ENCODE measurements around the gene RGMB.

RGMB gene

GRCh38 chr5:98796197-98796972 lies 22.9 kb downstream of the RGMB start:
- ChIA-PET POLR2A (interaction anchor here (0.7 to 1.6 kb wide), 2 partner anchors 26 to 1896 kb away, joined by 4 to 9 read pairs; no protein-coding TSS in a partner anchor), CTCF (interaction anchor here (0.6 to 4.4 kb wide), 28 partner anchors 8 to 1753 kb away, joined by 3 to 64 read pairs (median 3); partner anchors contain the start of gene RGMB)
- Histone ChIP-seq H3K36me3 (ENCODE audit: control insufficient read depth in 2 of 2, insufficient read depth in 1 of 2, low read length in 2 of 2) (peaks cover 0 to 8% of the 10 kb centered on the region in 2 experiments; a peak in 1 of 3 replicates), H3K27ac (ENCODE audit: extremely low read depth, low read depth, low read length) (no peak overlapping the region), H3K4me1 (ENCODE audit: control insufficient read depth, insufficient read depth, low read length) (peaks cover 2% of the 10 kb centered on the region; the same call in 1 of the 2 replicates), H3K9me3 (ENCODE audit: control insufficient read depth, insufficient read depth, low read depth, low read length) (no peaks in the 10 kb centered on the region), H3K4me3 (ENCODE audit: low read depth, low read length) (no peak overlapping the region)
- TF ChIP-seq ZBTB17 (tag by site-specific recombination; IDR thresholded peaks at IDR 0.05) (no peak), ZNF394 (tag by site-specific recombination; IDR thresholded peaks at IDR 0.05; ENCODE audit: borderline replicate concordance) (peak; percentile 28; the same call in 1 of the 2 replicates), SP7 (tag by site-specific recombination; IDR thresholded peaks at IDR 0.05) (0 out of 2 replicates have a peak, but pooled peaks have one; percentile 25), PATZ1 (tag by site-specific recombination; IDR thresholded peaks at IDR 0.05) (peak; percentile 32; the same call in 1 of the 2 replicates), ZNF433 (tag by site-specific recombination; IDR thresholded peaks at IDR 0.05; ENCODE audit: low read depth) (no peak), ZNF48 (tag by site-specific recombination; IDR thresholded peaks at IDR 0.05) (no peak), ZNF37A (tag by site-specific recombination; IDR thresholded peaks at IDR 0.05) (no peak), ZNF776 (tag by site-specific recombination; IDR thresholded peaks at IDR 0.05; ENCODE audit: borderline replicate concordance) (no peak), ZNF2 (tag by site-specific recombination; IDR thresholded peaks at IDR 0.05) (0 out of 2 replicates have a peak, but pooled peaks have one; percentile 39), ZFP69B (tag by site-specific recombination; IDR thresholded peaks at IDR 0.05) (no peak), YY2 (tag by site-specific recombination; IDR thresholded peaks at IDR 0.05) (no peak), TRIM28 (IDR thresholded peaks at IDR 0.05; ENCODE audit: borderline replicate concordance, low read length) (no peak), ZNF791 (tag by site-specific recombination; IDR thresholded peaks at IDR 0.05) (no peak), ZNF354C (tag by site-specific recombination; IDR thresholded peaks at IDR 0.05; ENCODE audit: borderline replicate concordance, low read depth) (no peak), ZNF558 (tag by site-specific recombination; IDR thresholded peaks at IDR 0.05) (peak; percentile 60; the same call in 1 of the 2 replicates), ZEB2 (tag by site-specific recombination; IDR thresholded peaks at IDR 0.05) (peak; percentile 38; the same call in 1 of the 2 replicates), ZNF324 (tag by site-specific recombination; IDR thresholded peaks at IDR 0.05) (no peak), ZNF571 (tag by site-specific recombination; IDR thresholded peaks at IDR 0.05) (no peak)
- TF ChIP-seq, protein P1, sequence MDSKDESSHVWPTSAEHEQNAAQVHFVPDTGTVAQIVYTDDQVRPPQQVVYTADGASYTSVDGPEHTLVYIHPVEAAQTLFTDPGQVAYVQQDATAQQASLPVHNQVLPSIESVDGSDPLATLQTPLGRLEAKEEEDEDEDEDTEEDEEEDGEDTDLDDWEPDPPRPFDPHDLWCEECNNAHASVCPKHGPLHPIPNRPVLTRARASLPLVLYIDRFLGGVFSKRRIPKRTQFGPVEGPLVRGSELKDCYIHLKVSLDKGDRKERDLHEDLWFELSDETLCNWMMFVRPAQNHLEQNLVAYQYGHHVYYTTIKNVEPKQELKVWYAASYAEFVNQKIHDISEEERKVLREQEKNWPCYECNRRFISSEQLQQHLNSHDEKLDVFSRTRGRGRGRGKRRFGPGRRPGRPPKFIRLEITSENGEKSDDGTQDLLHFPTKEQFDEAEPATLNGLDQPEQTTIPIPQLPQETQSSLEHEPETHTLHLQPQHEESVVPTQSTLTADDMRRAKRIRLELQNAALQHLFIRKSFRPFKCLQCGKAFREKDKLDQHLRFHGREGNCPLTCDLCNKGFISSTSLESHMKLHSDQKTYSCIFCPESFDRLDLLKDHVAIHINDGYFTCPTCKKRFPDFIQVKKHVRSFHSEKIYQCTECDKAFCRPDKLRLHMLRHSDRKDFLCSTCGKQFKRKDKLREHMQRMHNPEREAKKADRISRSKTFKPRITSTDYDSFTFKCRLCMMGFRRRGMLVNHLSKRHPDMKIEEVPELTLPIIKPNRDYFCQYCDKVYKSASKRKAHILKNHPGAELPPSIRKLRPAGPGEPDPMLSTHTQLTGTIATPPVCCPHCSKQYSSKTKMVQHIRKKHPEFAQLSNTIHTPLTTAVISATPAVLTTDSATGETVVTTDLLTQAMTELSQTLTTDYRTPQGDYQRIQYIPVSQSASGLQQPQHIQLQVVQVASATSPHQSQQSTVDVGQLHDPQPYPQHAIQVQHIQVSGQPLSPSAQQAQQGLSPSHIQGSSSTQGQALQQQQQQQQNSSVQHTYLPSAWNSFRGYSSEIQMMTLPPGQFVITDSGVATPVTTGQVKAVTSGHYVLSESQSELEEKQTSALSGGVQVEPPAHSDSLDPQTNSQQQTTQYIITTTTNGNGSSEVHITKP (tag by site-specific recombination; IDR thresholded peaks at IDR 0.05), result peak; percentile 52
- TF ChIP-seq, protein P2, sequence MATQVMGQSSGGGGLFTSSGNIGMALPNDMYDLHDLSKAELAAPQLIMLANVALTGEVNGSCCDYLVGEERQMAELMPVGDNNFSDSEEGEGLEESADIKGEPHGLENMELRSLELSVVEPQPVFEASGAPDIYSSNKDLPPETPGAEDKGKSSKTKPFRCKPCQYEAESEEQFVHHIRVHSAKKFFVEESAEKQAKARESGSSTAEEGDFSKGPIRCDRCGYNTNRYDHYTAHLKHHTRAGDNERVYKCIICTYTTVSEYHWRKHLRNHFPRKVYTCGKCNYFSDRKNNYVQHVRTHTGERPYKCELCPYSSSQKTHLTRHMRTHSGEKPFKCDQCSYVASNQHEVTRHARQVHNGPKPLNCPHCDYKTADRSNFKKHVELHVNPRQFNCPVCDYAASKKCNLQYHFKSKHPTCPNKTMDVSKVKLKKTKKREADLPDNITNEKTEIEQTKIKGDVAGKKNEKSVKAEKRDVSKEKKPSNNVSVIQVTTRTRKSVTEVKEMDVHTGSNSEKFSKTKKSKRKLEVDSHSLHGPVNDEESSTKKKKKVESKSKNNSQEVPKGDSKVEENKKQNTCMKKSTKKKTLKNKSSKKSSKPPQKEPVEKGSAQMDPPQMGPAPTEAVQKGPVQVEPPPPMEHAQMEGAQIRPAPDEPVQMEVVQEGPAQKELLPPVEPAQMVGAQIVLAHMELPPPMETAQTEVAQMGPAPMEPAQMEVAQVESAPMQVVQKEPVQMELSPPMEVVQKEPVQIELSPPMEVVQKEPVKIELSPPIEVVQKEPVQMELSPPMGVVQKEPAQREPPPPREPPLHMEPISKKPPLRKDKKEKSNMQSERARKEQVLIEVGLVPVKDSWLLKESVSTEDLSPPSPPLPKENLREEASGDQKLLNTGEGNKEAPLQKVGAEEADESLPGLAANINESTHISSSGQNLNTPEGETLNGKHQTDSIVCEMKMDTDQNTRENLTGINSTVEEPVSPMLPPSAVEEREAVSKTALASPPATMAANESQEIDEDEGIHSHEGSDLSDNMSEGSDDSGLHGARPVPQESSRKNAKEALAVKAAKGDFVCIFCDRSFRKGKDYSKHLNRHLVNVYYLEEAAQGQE (tag by site-specific recombination; IDR thresholded peaks at IDR 0.05), result no peak
- TF ChIP-seq, protein P3, sequence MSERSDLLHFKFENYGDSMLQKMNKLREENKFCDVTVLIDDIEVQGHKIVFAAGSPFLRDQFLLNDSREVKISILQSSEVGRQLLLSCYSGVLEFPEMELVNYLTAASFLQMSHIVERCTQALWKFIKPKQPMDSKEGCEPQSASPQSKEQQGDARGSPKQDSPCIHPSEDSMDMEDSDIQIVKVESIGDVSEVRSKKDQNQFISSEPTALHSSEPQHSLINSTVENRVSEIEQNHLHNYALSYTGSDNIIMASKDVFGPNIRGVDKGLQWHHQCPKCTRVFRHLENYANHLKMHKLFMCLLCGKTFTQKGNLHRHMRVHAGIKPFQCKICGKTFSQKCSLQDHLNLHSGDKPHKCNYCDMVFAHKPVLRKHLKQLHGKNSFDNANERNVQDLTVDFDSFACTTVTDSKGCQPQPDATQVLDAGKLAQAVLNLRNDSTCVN (tag by site-specific recombination; optimal IDR thresholded peaks at IDR 0.05), result no peak
- TF ChIP-seq, protein P4, sequence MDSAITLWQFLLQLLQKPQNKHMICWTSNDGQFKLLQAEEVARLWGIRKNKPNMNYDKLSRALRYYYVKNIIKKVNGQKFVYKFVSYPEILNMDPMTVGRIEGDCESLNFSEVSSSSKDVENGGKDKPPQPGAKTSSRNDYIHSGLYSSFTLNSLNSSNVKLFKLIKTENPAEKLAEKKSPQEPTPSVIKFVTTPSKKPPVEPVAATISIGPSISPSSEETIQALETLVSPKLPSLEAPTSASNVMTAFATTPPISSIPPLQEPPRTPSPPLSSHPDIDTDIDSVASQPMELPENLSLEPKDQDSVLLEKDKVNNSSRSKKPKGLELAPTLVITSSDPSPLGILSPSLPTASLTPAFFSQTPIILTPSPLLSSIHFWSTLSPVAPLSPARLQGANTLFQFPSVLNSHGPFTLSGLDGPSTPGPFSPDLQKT (IDR thresholded peaks at IDR 0.05; ENCODE audit: borderline replicate concordance, low read depth, low read length), result no peak
- TF ChIP-seq, protein P5, sequence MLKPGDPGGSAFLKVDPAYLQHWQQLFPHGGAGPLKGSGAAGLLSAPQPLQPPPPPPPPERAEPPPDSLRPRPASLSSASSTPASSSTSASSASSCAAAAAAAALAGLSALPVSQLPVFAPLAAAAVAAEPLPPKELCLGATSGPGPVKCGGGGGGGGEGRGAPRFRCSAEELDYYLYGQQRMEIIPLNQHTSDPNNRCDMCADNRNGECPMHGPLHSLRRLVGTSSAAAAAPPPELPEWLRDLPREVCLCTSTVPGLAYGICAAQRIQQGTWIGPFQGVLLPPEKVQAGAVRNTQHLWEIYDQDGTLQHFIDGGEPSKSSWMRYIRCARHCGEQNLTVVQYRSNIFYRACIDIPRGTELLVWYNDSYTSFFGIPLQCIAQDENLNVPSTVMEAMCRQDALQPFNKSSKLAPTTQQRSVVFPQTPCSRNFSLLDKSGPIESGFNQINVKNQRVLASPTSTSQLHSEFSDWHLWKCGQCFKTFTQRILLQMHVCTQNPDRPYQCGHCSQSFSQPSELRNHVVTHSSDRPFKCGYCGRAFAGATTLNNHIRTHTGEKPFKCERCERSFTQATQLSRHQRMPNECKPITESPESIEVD (tag by site-specific recombination; IDR thresholded peaks at IDR 0.05), result peak; percentile 62

Data from HEK293 (cell line).